AG09309 (cell line): ENCODE results near the gene COX7A2.
A peak's percentile ranks its signal among the peaks of the same experiment; 100 is the strongest.

Experiments
- DNase-seq: peaks from one replicate; pipeline ENCODE4 v3.0.0-alpha.2; 2010; ENCODE audit warnings: low read depth
- H3K4me3 ChIP-seq: 2 replicates; pipeline ENCODE4 v1.5.1; 2011; ENCODE audit warnings: mild to moderate bottlenecking, low read depth, low read length, moderate library complexity; ENCODE audit not compliant: control insufficient read depth
- CTCF ChIP-seq: IDR thresholded peaks from 2 replicates; pipeline ENCODE4 v1.5.1; 2011; ENCODE audit warnings: mild to moderate bottlenecking, low read depth, low read length, inconsistent platforms; ENCODE audit not compliant: insufficient read depth, control insufficient read depth; ENCODE audit errors: missing control alignments

The COX7A2 gene

GRCh38 chr6:75272145-75272840 is 28.7 kb upstream of the COX7A2 start:
- TF ChIP-seq CTCF = no peak
- no peak overlapping the region for H3K4me3 ChIP-seq
- DNase-seq = peak; percentile 29

- no peak overlapping the region for H3K4me3 ChIP-seq
- no peak for DNase-seq
- no peak for TF ChIP-seq CTCF
Measured at GRCh38 chr6:75268988-75269354, 25.4 kb upstream of the COX7A2 start.

- TF ChIP-seq CTCF = no peak
- no peak overlapping the region for H3K4me3 ChIP-seq
- DNase-seq = no peak
Measured at GRCh38 chr6:75268121-75268987, 24.8 kb upstream of the COX7A2 start.

- no peak overlapping the region for H3K4me3 ChIP-seq
- DNase-seq = no peak
- TF ChIP-seq CTCF = no peak
Measured at GRCh38 chr6:75267461-75267860, 23.9 kb upstream of the COX7A2 start.

- H3K4me3 ChIP-seq = no peak overlapping the region
- DNase-seq = peak; percentile 33
- TF ChIP-seq CTCF = peak; percentile 62
Measured at GRCh38 chr6:75266716-75267291, 23.2 kb upstream of the COX7A2 start.

- TF ChIP-seq CTCF = no peak
- H3K4me3 ChIP-seq = no peak overlapping the region
- DNase-seq = no peak
Measured at GRCh38 chr6:75263401-75263750, 19.8 kb upstream of the COX7A2 start.
